HEK293 (cell line): ENCODE data around the gene METTL15.

ENCODE experiments used
- CTCF ChIA-PET: fragments of 350-600 bp; formaldehyde crosslinking; extraction: SDS; loops from one replicate; lab custom pipeline; 2021; ENCODE audit warnings: antibody characterized with exemption; lab: Yijun Ruan, JAX
- POLR2A ChIA-PET: fragments of 300-600 bp; formaldehyde crosslinking; extraction: SDS; loops from one replicate; lab custom pipeline; 2020; ENCODE audit warnings: antibody characterized with exemption, inconsistent platforms; lab: Yijun Ruan, JAX
- H3K27ac ChIP-seq: fragments of 200-500 bp; sonication (Bioruptor generic); 2 replicates; pipeline ENCODE4 v1.5.1; 2014; ENCODE audit warnings: low read depth, low read length, control low read depth, inconsistent platforms; ENCODE audit errors: extremely low read depth
- H3K36me3 ChIP-seq, 2 experiments: fragments of 200-500 bp in 1 of 2; sonication (Bioruptor generic) in 1 of 2; 1 replicate in 1 of 2; 2 replicates in 1 of 2; pipeline ENCODE4 v1.5.1; 2014 to 2017; ENCODE audit warnings: inconsistent platforms in 2 of 2, low read length in 2 of 2; ENCODE audit not compliant: control insufficient read depth in 2 of 2, insufficient read depth in 1 of 2
- H3K4me1 ChIP-seq: fragments of 200-500 bp; sonication (Bioruptor generic); 2 replicates; pipeline ENCODE4 v1.5.1; 2014; ENCODE audit warnings: mild to moderate bottlenecking, low read length, inconsistent platforms; ENCODE audit not compliant: control insufficient read depth, insufficient read depth
- H3K4me3 ChIP-seq: 2 replicates; pipeline ENCODE4 v1.5.1; 2011; ENCODE audit warnings: low read depth, mild to moderate bottlenecking, control low read depth, low read length, moderate library complexity
- H3K9me3 ChIP-seq: fragments of 200-500 bp; sonication (Bioruptor generic); 2 replicates; pipeline ENCODE4 v1.5.1; 2014; ENCODE audit warnings: low read depth, low read length, inconsistent platforms; ENCODE audit not compliant: control insufficient read depth, insufficient read depth
- GFI1B ChIP-seq: fragments of 450-650 bp; formaldehyde crosslinking; IDR thresholded peaks from 2 replicates; pipeline ENCODE4 v1.5.1; 2016; ENCODE audit warnings: missing biosample characterization, missing genetic modification characterization
- GLIS2 ChIP-seq: fragments of 450-650 bp; formaldehyde crosslinking; IDR thresholded peaks from 2 replicates; pipeline ENCODE4 v1.5.1; 2016; ENCODE audit warnings: missing biosample characterization, missing genetic modification characterization
- PBX3 ChIP-seq: sonication (generic); formaldehyde crosslinking; IDR thresholded peaks from 2 replicates; pipeline ENCODE4 v1.8.1; 2022; ENCODE audit warnings: mild to moderate bottlenecking, moderate library complexity, missing genetic modification reagents
- RBAK ChIP-seq: fragments of 450-650 bp; formaldehyde crosslinking; IDR thresholded peaks from 2 replicates; pipeline ENCODE4 v1.5.1; 2016; ENCODE audit warnings: missing biosample characterization, missing genetic modification characterization
- ZFP41 ChIP-seq: fragments of 450-650 bp; formaldehyde crosslinking; IDR thresholded peaks from 2 replicates; pipeline ENCODE4 v1.5.1; 2016; ENCODE audit warnings: missing biosample characterization, missing genetic modification characterization, borderline replicate concordance
- ZIC2 ChIP-seq: fragments of 450-650 bp; formaldehyde crosslinking; IDR thresholded peaks from 2 replicates; pipeline ENCODE4 v1.5.1; 2016; ENCODE audit warnings: missing biosample characterization, missing genetic modification characterization
- ZNF10 ChIP-seq: fragments of 450-650 bp; formaldehyde crosslinking; IDR thresholded peaks from 2 replicates; pipeline ENCODE4 v1.5.1; 2017; ENCODE audit warnings: missing biosample characterization, missing genetic modification characterization
- ZNF148 ChIP-seq: fragments of 450-650 bp; formaldehyde crosslinking; IDR thresholded peaks from 2 replicates; pipeline ENCODE4 v1.5.0; 2017; ENCODE audit warnings: missing biosample characterization, missing genetic modification characterization, borderline replicate concordance
- ZNF362 ChIP-seq: fragments of 450-650 bp; formaldehyde crosslinking; IDR thresholded peaks from 2 replicates; pipeline ENCODE4 v1.5.1; 2016; ENCODE audit warnings: missing biosample characterization, missing genetic modification characterization
- ZNF433 ChIP-seq: fragments of 450-650 bp; formaldehyde crosslinking; IDR thresholded peaks from 2 replicates; pipeline ENCODE4 v1.5.1; 2016; ENCODE audit warnings: missing biosample characterization, missing genetic modification characterization, low read depth
- ZNF501 ChIP-seq: fragments of 450-650 bp; formaldehyde crosslinking; IDR thresholded peaks from 2 replicates; pipeline ENCODE4 v1.5.1; 2016; ENCODE audit warnings: missing biosample characterization, missing genetic modification characterization
- ZNF549 ChIP-seq: fragments of 450-650 bp; IDR thresholded peaks from 2 replicates; pipeline ENCODE4 v1.5.1; 2018; ENCODE audit warnings: missing biosample characterization, missing genetic modification characterization, mild to moderate bottlenecking, inconsistent platforms, moderate library complexity
- ZNF561 ChIP-seq: fragments of 450-650 bp; IDR thresholded peaks from 2 replicates; pipeline ENCODE4 v1.5.1; 2018; ENCODE audit warnings: missing biosample characterization, missing genetic modification characterization, borderline replicate concordance
- ZNF585B ChIP-seq: fragments of 450-650 bp; formaldehyde crosslinking; IDR thresholded peaks from 2 replicates; pipeline ENCODE4 v1.5.1; 2016; ENCODE audit warnings: missing biosample characterization, missing genetic modification characterization
- ZNF777 ChIP-seq: fragments of 450-650 bp; formaldehyde crosslinking; IDR thresholded peaks from 2 replicates; pipeline ENCODE4 v1.5.1; 2017; ENCODE audit warnings: missing biosample characterization, missing genetic modification characterization, borderline replicate concordance
- ZNF791 ChIP-seq: fragments of 450-650 bp; formaldehyde crosslinking; IDR thresholded peaks from 2 replicates; pipeline ENCODE4 v1.5.1; 2016; ENCODE audit warnings: missing biosample characterization, missing genetic modification characterization
- ZNF830 ChIP-seq: fragments of 450-650 bp; IDR thresholded peaks from 2 replicates; pipeline ENCODE4 v1.5.0; 2018; ENCODE audit warnings: missing biosample characterization, missing genetic modification characterization, low read depth, mild to moderate bottlenecking, moderate library complexity
- ZSCAN23 ChIP-seq: fragments of 450-650 bp; formaldehyde crosslinking; IDR thresholded peaks from 2 replicates; pipeline ENCODE4 v1.5.1; 2016; ENCODE audit warnings: missing biosample characterization, missing genetic modification characterization
- TF ChIP-seq, protein P1 (sequence below): fragments of 450-650 bp; formaldehyde crosslinking; IDR thresholded peaks from 2 replicates; pipeline ENCODE4 v1.5.1; 2017; ENCODE audit warnings: missing biosample characterization, missing genetic modification characterization
- TF ChIP-seq, protein P2 (sequence below): fragments of 450-650 bp; formaldehyde crosslinking; IDR thresholded peaks from 2 replicates; pipeline ENCODE4 v1.5.1; 2017; ENCODE audit warnings: missing biosample characterization, missing genetic modification characterization

Gene METTL15

GRCh38 chr11:28170759-28171158 lies 62.6 kb downstream of the METTL15 start:
- TF ChIP-seq RBAK (tag by site-specific recombination) (no peak), GFI1B (tag by site-specific recombination) (no peak), ZNF549 (tag by site-specific recombination) (no peak), ZNF791 (tag by site-specific recombination) (no peak), ZNF585B (no peak), ZFP41 (no peak)
- TF ChIP-seq, protein P1, sequence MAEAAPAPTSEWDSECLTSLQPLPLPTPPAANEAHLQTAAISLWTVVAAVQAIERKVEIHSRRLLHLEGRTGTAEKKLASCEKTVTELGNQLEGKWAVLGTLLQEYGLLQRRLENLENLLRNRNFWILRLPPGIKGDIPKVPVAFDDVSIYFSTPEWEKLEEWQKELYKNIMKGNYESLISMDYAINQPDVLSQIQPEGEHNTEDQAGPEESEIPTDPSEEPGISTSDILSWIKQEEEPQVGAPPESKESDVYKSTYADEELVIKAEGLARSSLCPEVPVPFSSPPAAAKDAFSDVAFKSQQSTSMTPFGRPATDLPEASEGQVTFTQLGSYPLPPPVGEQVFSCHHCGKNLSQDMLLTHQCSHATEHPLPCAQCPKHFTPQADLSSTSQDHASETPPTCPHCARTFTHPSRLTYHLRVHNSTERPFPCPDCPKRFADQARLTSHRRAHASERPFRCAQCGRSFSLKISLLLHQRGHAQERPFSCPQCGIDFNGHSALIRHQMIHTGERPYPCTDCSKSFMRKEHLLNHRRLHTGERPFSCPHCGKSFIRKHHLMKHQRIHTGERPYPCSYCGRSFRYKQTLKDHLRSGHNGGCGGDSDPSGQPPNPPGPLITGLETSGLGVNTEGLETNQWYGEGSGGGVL (tag by site-specific recombination) = no peak
- ChIA-PET CTCF (no interaction called here), POLR2A (no interaction called here)
- no peak overlapping the region for H3K4me3 ChIP-seq
- no peaks in the 10 kb centered on the region for H3K9me3 ChIP-seq
- H3K4me1 ChIP-seq = no peaks in the 10 kb centered on the region
- peaks cover 0 to 4% of the 10 kb centered on the region in 2 experiments; a peak in 1 of 3 replicates for H3K36me3 ChIP-seq
- H3K27ac ChIP-seq = no peak overlapping the region

DNA sequence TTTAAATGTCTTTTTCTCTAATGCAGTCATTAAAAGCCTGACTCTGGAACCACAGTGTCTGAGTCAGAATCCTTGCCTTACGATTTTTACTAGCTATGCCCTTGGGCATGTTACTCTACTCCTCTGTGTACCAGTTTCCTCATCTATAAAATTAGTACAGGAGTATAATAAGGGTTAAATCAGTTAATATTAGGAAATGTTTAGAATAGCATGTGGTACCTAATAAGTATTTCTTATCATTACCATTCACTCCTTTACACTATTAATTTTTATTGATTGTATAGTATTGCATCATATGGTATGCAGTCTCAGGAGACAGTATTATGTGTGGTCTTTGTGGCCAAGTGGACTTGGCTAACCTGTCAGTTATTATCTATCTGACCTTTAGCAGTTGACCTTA lies 68.2 kb downstream of the METTL15 start:
- POLR2A ChIA-PET = no interaction called here
- H3K36me3 ChIP-seq = peaks cover 0 to 4% of the 10 kb centered on the region in 2 experiments; a peak in 1 of 3 replicates

GRCh38 chr11:28195449-28195848 lies 87.3 kb downstream of the METTL15 start:
- H3K27ac ChIP-seq = no peak overlapping the region
- no peaks in the 10 kb centered on the region for H3K9me3 ChIP-seq
- no peaks in the 10 kb centered on the region for H3K36me3 ChIP-seq
- CTCF ChIA-PET = no interaction called here
- no peak overlapping the region for H3K4me3 ChIP-seq
- POLR2A ChIA-PET = no interaction called here
- no peaks in the 10 kb centered on the region for H3K4me1 ChIP-seq
- TF ChIP-seq ZNF362 (tag by site-specific recombination) (no peak), ZNF10 (tag by site-specific recombination) (no peak), ZNF148 (tag by site-specific recombination) (no peak), RBAK (tag by site-specific recombination) (no peak), ZNF501 (tag by site-specific recombination) (no peak), ZNF561 (tag by site-specific recombination) (no peak), ZIC2 (tag by site-specific recombination) (no peak), ZNF433 (tag by site-specific recombination) (no peak), ZNF777 (tag by site-specific recombination) (no peak), PBX3 (CRISPR knock-in tag) (no peak)
- TF ChIP-seq, all 188 proteins: peak for 0

More for the DNA sequence above, 68.2 kb downstream of the METTL15 start:
- no peaks in the 10 kb centered on the region for H3K9me3 ChIP-seq
- CTCF ChIA-PET = no interaction called here
- no peaks in the 10 kb centered on the region for H3K4me1 ChIP-seq
- no peak overlapping the region for H3K4me3 ChIP-seq
- no peak overlapping the region for H3K27ac ChIP-seq
- TF ChIP-seq GLIS2 (tag by site-specific recombination) (no peak), ZSCAN23 (tag by site-specific recombination) (no peak), ZNF830 (tag by site-specific recombination) (no peak)
- TF ChIP-seq, protein P2, sequence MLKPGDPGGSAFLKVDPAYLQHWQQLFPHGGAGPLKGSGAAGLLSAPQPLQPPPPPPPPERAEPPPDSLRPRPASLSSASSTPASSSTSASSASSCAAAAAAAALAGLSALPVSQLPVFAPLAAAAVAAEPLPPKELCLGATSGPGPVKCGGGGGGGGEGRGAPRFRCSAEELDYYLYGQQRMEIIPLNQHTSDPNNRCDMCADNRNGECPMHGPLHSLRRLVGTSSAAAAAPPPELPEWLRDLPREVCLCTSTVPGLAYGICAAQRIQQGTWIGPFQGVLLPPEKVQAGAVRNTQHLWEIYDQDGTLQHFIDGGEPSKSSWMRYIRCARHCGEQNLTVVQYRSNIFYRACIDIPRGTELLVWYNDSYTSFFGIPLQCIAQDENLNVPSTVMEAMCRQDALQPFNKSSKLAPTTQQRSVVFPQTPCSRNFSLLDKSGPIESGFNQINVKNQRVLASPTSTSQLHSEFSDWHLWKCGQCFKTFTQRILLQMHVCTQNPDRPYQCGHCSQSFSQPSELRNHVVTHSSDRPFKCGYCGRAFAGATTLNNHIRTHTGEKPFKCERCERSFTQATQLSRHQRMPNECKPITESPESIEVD (tag by site-specific recombination) = 0 out of 2 replicates have a peak, but pooled peaks have one; percentile 26
- TF ChIP-seq, all 188 proteins: peak for 1
